IPS DF 4.7 (cell line): ENCODE data around the gene CFAP77.
"Not testable (repeated sequence)": the region's sequence is repeated elsewhere in the genome, so short reads cannot be mapped to it uniquely, and the experiment has no call there.

Experiments used
- DNase-seq: peaks from one replicate; pipeline ENCODE4 v3.0.0-alpha.2; 2013; ENCODE audit warnings: low spot score; ENCODE audit errors: extremely low read depth

CFAP77 gene

GRCh38 chr9:132547052-132547431 is 137.0 kb downstream of the CFAP77 start:
- no peak for DNase-seq

GRCh38 chr9:132547436-132547835 is 137.4 kb downstream of the CFAP77 start:
- no peak for DNase-seq

GRCh38 chr9:132547976-132548730 is 138.1 kb downstream of the CFAP77 start:
- no peak for DNase-seq

GRCh38 chr9:132548751-132549640 is 139.0 kb downstream of the CFAP77 start:
- DNase-seq = no peak

- no peak for DNase-seq
These were observed 141.5 kb downstream of the CFAP77 start for GRCh38 chr9:132551556-132551955.

GRCh38 chr9:132552041-132552440 is 142.0 kb downstream of the CFAP77 start:
- DNase-seq = no peak

GRCh38 chr9:132554755-132555154 is 144.7 kb downstream of the CFAP77 start:
- no peak for DNase-seq

GRCh38 chr9:132555528-132555927 is 145.5 kb downstream of the CFAP77 start:
- no peak for DNase-seq

GRCh38 chr9:132556235-132556634 is 146.2 kb downstream of the CFAP77 start:
- DNase-seq = no peak

GRCh38 chr9:132556714-132557113 is 146.7 kb downstream of the CFAP77 start:
- no peak for DNase-seq

GRCh38 chr9:132557159-132557558 is 147.1 kb downstream of the CFAP77 start:
- no peak for DNase-seq

- DNase-seq = no peak
These were observed 149.7 kb downstream of the CFAP77 start for GRCh38 chr9:132559711-132560110.

GRCh38 chr9:132560616-132561202 is 150.7 kb downstream of the CFAP77 start:
- no peak for DNase-seq

- DNase-seq = no peak
These were observed 152.2 kb downstream of the CFAP77 start for GRCh38 chr9:132562306-132562573.

- no peak for DNase-seq
These were observed 154.5 kb downstream of the CFAP77 start for GRCh38 chr9:132564526-132564925.

GRCh38 chr9:132568787-132569186 is 158.8 kb downstream of the CFAP77 start:
- not testable (repeated sequence) for DNase-seq

GRCh38 chr9:132571806-132572600 is 162.0 kb downstream of the CFAP77 start:
- DNase-seq = no peak

- no peak for DNase-seq
These were observed 162.9 kb downstream of the CFAP77 start for GRCh38 chr9:132572921-132573320.

- no peak for DNase-seq
These were observed 165.1 kb downstream of the CFAP77 start for GRCh38 chr9:132575005-132575609.

GRCh38 chr9:132575811-132576210 is 165.8 kb downstream of the CFAP77 start:
- DNase-seq = no peak

- no peak for DNase-seq
These were observed 167.1 kb downstream of the CFAP77 start for GRCh38 chr9:132577119-132577518.
